IMR-90 (cell line): ENCODE data around the gene MROH8. TPM values are rescaled to one million over a fixed set of nuclear protein-coding genes. Genes with fewer than 3 reads are reported as not detected.

ENCODE experiments used
- ATAC-seq: fragments of 200-7000 bp; cut with Tn5 transposase; 2 replicates; pipeline ENCODE4 v1.9.1; 2020; ENCODE audit warnings: low read depth, mild to moderate bottlenecking, moderate library complexity
- BruUV-seq: library from RNA; stranded (reverse); fragments of 400-500 nt; replicated peaks from 2 replicates; lab custom pipeline; 2021; lab: Mats Ljungman, UMichigan
- CTCF ChIA-PET: fragments of 300-600 bp; formaldehyde crosslinking; extraction: SDS; loops from one replicate; lab custom pipeline; 2021; ENCODE audit warnings: antibody characterized with exemption; lab: Yijun Ruan, JAX
- POLR2A ChIA-PET: fragments of 300-600 bp; sonication (Branson Sonifier 250); formaldehyde crosslinking; loops from one replicate; lab custom pipeline; 2022; ENCODE audit warnings: antibody characterized with exemption; ENCODE audit not compliant: unreplicated experiment; lab: Charles Lee
- DNase-seq: peaks from one replicate; pipeline ENCODE4 v3.0.0; 2013
- H2AFZ ChIP-seq: replicated peaks from 2 replicates; pipeline ENCODE3; 2013; ENCODE audit warnings: low read length, mild to moderate bottlenecking; ENCODE audit not compliant: poor library complexity
- H2AK5ac ChIP-seq: 2 replicates; pipeline ENCODE4 v1.6.1; 2013; ENCODE audit warnings: low read depth, low read length, inconsistent platforms
- H2AK9ac ChIP-seq: replicated peaks from 2 replicates; pipeline ENCODE3; 2013; ENCODE audit warnings: mild to moderate bottlenecking, low read depth, low read length, moderate library complexity; ENCODE audit not compliant: poor library complexity
- H2BK120ac ChIP-seq: 2 replicates; pipeline ENCODE4 v1.6.1; 2013; ENCODE audit warnings: low read depth, low read length, inconsistent platforms
- H2BK15ac ChIP-seq: 3 replicates; pipeline ENCODE4 v1.6.1; 2013; ENCODE audit warnings: low read depth, low read length, inconsistent platforms
- H2BK20ac ChIP-seq: 2 replicates; pipeline ENCODE4 v1.6.1; 2013; ENCODE audit warnings: low read depth, mild to moderate bottlenecking, inconsistent platforms, low read length, moderate library complexity
- H2BK5ac ChIP-seq: 2 replicates; pipeline ENCODE4 v1.6.1; 2013; ENCODE audit warnings: mild to moderate bottlenecking, low read depth, low read length, inconsistent platforms; ENCODE audit not compliant: poor library complexity, severe bottlenecking
- H3K14ac ChIP-seq: replicated peaks from 2 replicates; pipeline ENCODE4 v1.6.1; 2013; ENCODE audit warnings: low read depth, low read length, inconsistent platforms
- H3K18ac ChIP-seq: 2 replicates; pipeline ENCODE4 v1.6.1; 2013; ENCODE audit warnings: low read depth, low read length, control low read depth
- H3K23ac ChIP-seq: 2 replicates; pipeline ENCODE4 v1.6.1; 2013; ENCODE audit warnings: low read depth, low read length, inconsistent platforms
- H3K27ac ChIP-seq: 2 replicates; pipeline ENCODE4 v1.5.1; 2013; ENCODE audit warnings: mild to moderate bottlenecking, control low read depth, low read length; ENCODE audit not compliant: insufficient read depth
- H3K27me3 ChIP-seq: 2 replicates; pipeline ENCODE4 v1.6.1; 2013; ENCODE audit warnings: low read length; ENCODE audit not compliant: control insufficient read depth, insufficient read depth
- H3K36me3 ChIP-seq: 2 replicates; pipeline ENCODE4 v1.6.1; 2013; ENCODE audit warnings: low read length, mixed read lengths; ENCODE audit not compliant: control insufficient read depth, insufficient read depth
- H3K4ac ChIP-seq: 2 replicates; pipeline ENCODE4 v1.6.1; 2013; ENCODE audit warnings: low read depth, low read length, inconsistent platforms
- H3K4me1 ChIP-seq: 2 replicates; pipeline ENCODE4 v1.6.1; 2013; ENCODE audit warnings: low read length, mixed read lengths; ENCODE audit not compliant: control insufficient read depth, insufficient read depth
- H3K4me2 ChIP-seq: 2 replicates; pipeline ENCODE4 v1.6.1; 2013; ENCODE audit warnings: low read depth, mild to moderate bottlenecking, control low read depth, low read length, moderate library complexity
- H3K4me3 ChIP-seq: 2 replicates; pipeline ENCODE4 v1.5.1; 2013; ENCODE audit warnings: low read depth, mild to moderate bottlenecking, control low read depth, low read length, moderate library complexity; ENCODE audit not compliant: insufficient read depth
- H3K56ac ChIP-seq: 2 replicates; pipeline ENCODE4 v1.6.1; 2013; ENCODE audit warnings: low read length, inconsistent platforms; ENCODE audit not compliant: insufficient read depth; ENCODE audit errors: extremely low read depth
- H3K79me1 ChIP-seq, 2 experiments: 2 replicates each; pipeline ENCODE4 v1.6.1; 2013; ENCODE audit warnings: low read length in 2 of 2, inconsistent platforms in 1 of 2, low read depth in 1 of 2
- H3K9ac ChIP-seq: 2 replicates; pipeline ENCODE4 v1.6.1; 2013; ENCODE audit warnings: low read depth, low read length, control low read depth
- H3K9me1 ChIP-seq: 2 replicates; pipeline ENCODE4 v1.6.1; 2013; ENCODE audit warnings: low read length, inconsistent platforms; ENCODE audit not compliant: insufficient read depth
- H3K9me3 ChIP-seq: 2 replicates; pipeline ENCODE4 v1.6.1; 2013; ENCODE audit warnings: low read length; ENCODE audit not compliant: control insufficient read depth, insufficient read depth
- H4K20me1 ChIP-seq: 2 replicates; pipeline ENCODE4 v1.6.1; 2013; ENCODE audit warnings: low read length, inconsistent platforms; ENCODE audit not compliant: insufficient read depth
- H4K5ac ChIP-seq: 2 replicates; pipeline ENCODE4 v1.6.1; 2013; ENCODE audit warnings: mild to moderate bottlenecking, low read depth, low read length, control low read depth
- H4K8ac ChIP-seq, 2 experiments: 2 replicates each; pipeline ENCODE4 v1.6.1; 2013; ENCODE audit warnings: low read depth in 2 of 2, low read length in 2 of 2, control low read depth in 1 of 2, inconsistent platforms in 1 of 2
- H4K91ac ChIP-seq: 2 replicates; pipeline ENCODE4 v1.6.1; 2013; ENCODE audit warnings: low read depth, low read length, inconsistent platforms; ENCODE audit not compliant: insufficient read depth
- CEBPB ChIP-seq: IDR thresholded peaks from 2 replicates; pipeline ENCODE4 v1.6.1; 2012; ENCODE audit warnings: low read depth, low read length, improper control_type of control experiment
- CTCF ChIP-seq: conservative IDR thresholded peaks from 2 replicates; pipeline ENCODE4 v1.5.1; 2012; ENCODE audit warnings: mild to moderate bottlenecking, low read depth, low read length, improper control_type of control experiment
- ELK1 ChIP-seq: fragments of 150-350 bp; IDR thresholded peaks from 2 replicates; pipeline ENCODE4 v1.6.1; 2016; ENCODE audit warnings: low read depth, mild to moderate bottlenecking, low read length, moderate library complexity, borderline replicate concordance
- MAFK ChIP-seq: IDR thresholded peaks from 2 replicates; pipeline ENCODE4 v1.6.1; 2012; ENCODE audit warnings: low read depth, low read length, improper control_type of control experiment
- MXI1 ChIP-seq: IDR thresholded peaks from 2 replicates; pipeline ENCODE4 v1.6.1; 2012; ENCODE audit warnings: low read depth, mild to moderate bottlenecking, low read length, moderate library complexity, borderline replicate concordance
- POLR2A ChIP-seq: IDR thresholded peaks from 2 replicates; pipeline ENCODE4 v1.6.1; 2012; ENCODE audit warnings: mild to moderate bottlenecking, low read depth, low read length
- RAD21 ChIP-seq: IDR thresholded peaks from 2 replicates; pipeline ENCODE4 v1.6.1; 2012; ENCODE audit warnings: low read length, improper control_type of control experiment
- RFX5 ChIP-seq: IDR thresholded peaks from 2 replicates; pipeline ENCODE4 v1.8.0; 2012; ENCODE audit warnings: low read depth, mild to moderate bottlenecking, low read length, moderate library complexity
- USF2 ChIP-seq: fragments of 150-350 bp; IDR thresholded peaks from 2 replicates; pipeline ENCODE4 v1.6.1; 2017; ENCODE audit warnings: mild to moderate bottlenecking, antibody characterized with exemption, low read length, low read depth
- WGBS, 2 experiments: methylation state at CpG; one replicate each; pipeline versions ENCODE4 v1.1.5 to v1.1.7; 2013; ENCODE audit warnings: missing lambda C conversion rate in 2 of 2; ENCODE audit not compliant: insufficient read length in 1 of 2; ENCODE audit errors: extremely low coverage in 2 of 2; 5-methylcytosine and 5-hydroxymethylcytosine counted together
- dilution Hi-C: fragments of 300-500 bp; cut with HindIII; formaldehyde crosslinking; loops from one replicate; pipeline ENCODE4 v1.14.3; 2018; ENCODE audit warnings: low sequenced_read_pairs; ENCODE audit not compliant: unreplicated experiment
- in situ Hi-C: fragments of 300-500 bp; cut with MboI; formaldehyde crosslinking; loops from 3 replicates; pipeline ENCODE4 v1.14.3; 2019; ENCODE audit warnings: low sequenced_read_pairs, inconsistent platforms, mixed read lengths
- intact Hi-C: fragments of 100-400 bp; cut with micrococcal nuclease; formaldehyde crosslinking; loops from 2 replicates; pipeline ENCODE4 v1.10.0; 2022
- polyA plus RNA-seq, 3 experiments: library from polyadenylated mRNA; depleted of rRNA; stranded (reverse); fragments of >200 nt; gene quantifications; 2 replicates each; pipeline ENCODE4 v1.2.3, GENCODE V29; 2012; ENCODE audit warnings: low replicate concordance in 1 of 3
- total RNA-seq: library from RNA; depleted of rRNA; stranded (reverse); fragments of >200 nt; gene quantifications from 2 replicates; pipeline ENCODE4 v1.2.3, GENCODE V29; 2012

MROH8 gene
- total and polyA plus RNA-seq, 2 of the 4 experiments (the other 2 are of a cell fraction): 1.3 to 1.8 TPM

GRCh38 chr20:37207171-37207570 is 27.8 kb upstream of the MROH8 start:
- intact Hi-C loops (no loop called here), dilution Hi-C loops (no loop called here), in situ Hi-C loops (loop anchor here (10.0 kb wide), 1 partner anchor 178 kb away; no protein-coding TSS in a partner anchor)
- ATAC-seq (no peak), DNase-seq (no peak)
- no peak overlapping the region for H3K4me3 ChIP-seq
- peaks cover 49% of the 10 kb centered on the region for H3K36me3 ChIP-seq
- no peak overlapping the region for H2BK15ac ChIP-seq
- no peak overlapping the region for H2BK120ac ChIP-seq
- no peak overlapping the region for H3K23ac ChIP-seq
- peaks cover 20% of the 10 kb centered on the region for H3K9me1 ChIP-seq
- BruUV-seq: no TSS peak
- ChIA-PET POLR2A (no interaction called here), CTCF (no interaction called here)
- H2AK5ac ChIP-seq: no peak overlapping the region
- no peak overlapping the region for H3K18ac ChIP-seq
- H2BK20ac ChIP-seq: no peak overlapping the region
- H3K4ac ChIP-seq: no peak overlapping the region
- no peak overlapping the region for H3K56ac ChIP-seq
- peaks cover 3% of the 10 kb centered on the region for H3K4me1 ChIP-seq
- no peak overlapping the region for H2BK5ac ChIP-seq
- H2AFZ ChIP-seq: no peak overlapping the region
- H4K8ac ChIP-seq: no peak overlapping the region
- no peak overlapping the region for H4K5ac ChIP-seq
- no peak overlapping the region for H3K9ac ChIP-seq
- no peak overlapping the region for H4K91ac ChIP-seq
- H4K20me1 ChIP-seq: peaks cover 14% of the 10 kb centered on the region
- WGBS, 2 experiments: 89% methylated on average over 4 of the region's 11 CpGs; no CpG with 5 or more reads in 1 of the 2 experiments
- H3K14ac ChIP-seq: no peak overlapping the region
- TF ChIP-seq RAD21 (no peak), MAFK (no peak), CTCF (no peak), POLR2A (no peak), MXI1 (no peak), ELK1 (no peak), CEBPB (no peak), RFX5 (no peak), USF2 (no peak)
- H3K79me1 ChIP-seq: peaks cover 31 to 44% of the 10 kb centered on the region in 2 experiments
- no peak overlapping the region for H3K4me2 ChIP-seq
- no peaks in the 10 kb centered on the region for H3K27me3 ChIP-seq
- H3K9me3 ChIP-seq: no peaks in the 10 kb centered on the region
- H2AK9ac ChIP-seq: no peak overlapping the region
- no peak overlapping the region for H3K27ac ChIP-seq
